HUDEP-2 (cell line): Measurements from ENCODE around the gene AACS.

Source experiments
- DNase-seq, 76 experiments: peaks; one replicate each; lab custom pipeline; 2025; ENCODE audit not compliant: unreplicated experiment in 76 of 76; lab: John Stamatoyannopoulos, UW

AACS gene

DNA sequence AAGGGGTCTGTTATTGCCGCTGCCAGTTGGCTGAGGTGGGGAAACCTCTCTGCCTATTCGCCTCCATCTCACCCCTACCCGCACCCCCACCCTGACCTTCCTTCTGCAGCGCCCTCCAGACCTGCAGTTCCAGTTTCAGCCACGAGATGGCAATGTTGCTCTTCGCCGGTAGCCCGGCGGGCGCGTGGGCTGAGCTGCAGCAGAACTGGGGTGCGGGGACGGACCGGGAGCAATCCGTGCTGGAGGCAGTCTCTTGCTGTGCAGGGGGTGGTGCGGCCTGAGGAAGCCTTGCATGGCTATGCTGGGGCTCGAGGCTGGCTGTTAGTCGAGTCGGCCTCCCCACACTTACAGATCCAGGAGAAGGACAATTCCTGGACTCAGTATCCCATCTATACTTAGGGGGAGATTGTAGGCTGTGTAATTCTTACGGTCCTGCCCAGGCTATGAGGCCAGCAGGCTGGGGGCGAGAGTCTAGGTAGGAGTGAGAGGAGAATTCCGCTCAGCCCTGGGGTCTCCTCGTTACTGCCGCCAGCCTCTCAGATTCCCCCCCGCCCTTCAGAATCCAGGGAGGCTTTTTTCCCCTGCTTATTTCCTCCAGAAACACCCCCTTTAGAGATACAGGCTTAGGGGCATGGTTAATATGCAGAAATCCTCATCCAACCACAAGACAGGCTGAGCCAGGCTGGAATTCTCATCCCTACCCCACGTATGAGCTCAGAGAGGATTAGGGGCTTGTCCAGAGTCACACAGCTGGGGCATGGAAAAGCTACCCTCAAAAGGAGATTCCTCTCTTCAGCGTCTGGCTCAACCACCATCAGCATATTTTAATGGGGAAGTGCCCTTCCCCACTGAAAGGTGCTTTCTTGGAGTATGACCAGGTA lies 118.2 kb downstream of the AACS start:
- peak in 63 of 76 experiments; percentile 4 to 83 (median 50) for DNase-seq

DNA sequence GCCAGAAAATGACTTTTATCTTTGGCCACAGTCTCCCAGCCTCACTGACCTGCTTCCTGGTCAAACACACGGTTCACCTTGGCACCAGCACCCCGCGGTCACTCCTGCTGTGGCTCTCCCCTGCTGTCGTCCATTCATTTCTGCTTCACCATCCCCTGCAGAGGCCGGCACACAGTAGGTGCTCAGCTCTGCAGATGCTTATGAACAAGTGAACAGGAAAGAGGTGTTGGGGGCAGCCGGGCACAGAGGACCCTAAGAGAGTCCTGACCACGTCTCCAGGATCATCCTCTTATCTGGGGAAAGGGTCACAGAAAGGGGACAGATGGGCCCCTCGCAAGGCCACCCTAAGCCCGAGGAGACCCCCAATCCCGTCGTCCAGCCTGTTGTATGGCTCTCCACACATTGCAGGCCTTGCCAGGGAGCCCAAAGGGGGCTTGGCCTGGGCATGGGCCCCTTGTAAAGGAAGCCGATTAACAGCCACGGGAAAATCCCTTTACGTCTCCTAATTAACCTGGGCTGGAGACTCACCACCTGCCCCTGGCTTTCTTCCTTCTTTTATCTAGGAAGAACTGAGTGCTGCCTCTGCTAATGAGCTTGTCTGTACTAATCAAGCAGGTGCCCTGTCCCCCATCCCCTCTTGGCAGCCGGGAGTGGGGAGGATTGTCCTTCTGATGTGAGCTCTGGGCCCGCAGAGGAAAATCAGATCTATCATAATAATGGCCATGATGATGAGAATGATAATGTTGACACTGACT lies 119.2 kb downstream of the AACS start:
- DNase-seq = no peak

DNA sequence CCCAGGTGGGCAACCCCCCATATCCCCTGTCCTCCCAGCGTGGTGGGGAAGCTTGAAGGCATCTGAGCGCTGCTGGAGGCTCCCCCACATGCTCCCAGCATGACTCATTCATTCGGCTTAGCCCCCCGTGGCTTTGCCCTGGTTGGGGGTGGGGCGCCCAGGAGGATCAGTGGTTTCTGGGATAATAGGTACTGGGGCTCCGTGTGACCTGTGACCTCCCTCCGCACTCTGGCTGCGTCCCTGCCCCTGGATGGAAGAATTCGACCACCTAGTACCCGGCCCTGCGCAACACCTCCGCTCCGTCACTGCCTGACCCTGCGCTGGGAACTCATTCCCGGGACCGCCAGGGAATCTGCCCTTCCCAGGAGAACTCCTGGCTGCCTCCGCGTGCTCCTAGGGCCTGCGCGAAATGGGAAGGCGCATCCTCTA lies 120.1 kb downstream of the AACS start:
- no peak for DNase-seq

DNA sequence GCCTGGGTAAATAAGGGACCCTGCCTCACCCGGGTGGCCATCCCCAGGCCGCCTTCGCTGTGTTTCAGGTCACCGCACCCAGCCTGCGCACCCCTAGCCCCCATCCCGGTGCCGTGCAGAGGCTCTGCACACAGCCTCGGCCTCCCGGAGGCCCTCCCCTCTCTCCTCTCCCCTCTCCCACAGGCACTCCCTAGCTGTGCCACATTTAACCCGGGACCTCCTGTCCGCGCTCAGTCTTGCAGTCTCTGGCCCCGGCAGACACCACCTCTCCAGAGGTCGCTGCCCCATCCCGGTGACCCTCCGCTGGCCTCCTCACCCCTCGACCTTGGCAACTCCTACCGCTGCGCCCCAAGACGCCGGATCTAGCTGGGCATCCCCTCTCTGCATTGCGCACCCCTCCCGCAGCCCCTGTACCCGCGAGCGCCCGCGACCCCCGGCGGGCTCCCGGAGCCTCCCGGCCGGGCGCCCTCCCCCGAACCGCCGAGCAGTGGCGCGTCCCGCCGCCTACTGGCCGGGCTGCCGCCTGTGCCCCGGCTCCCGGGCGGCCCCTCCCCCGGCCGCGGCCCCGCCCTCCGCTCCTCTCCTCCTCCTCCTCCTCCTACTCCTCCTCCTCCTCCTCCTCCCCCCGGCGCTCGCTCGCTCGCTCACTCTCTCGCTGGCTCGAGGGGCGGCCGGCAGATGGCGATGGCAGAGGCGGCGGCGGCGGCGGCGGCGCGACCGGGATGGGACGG lies 120.7 kb downstream of the AACS start, which contains the start of gene TMEM132B:
TMEM132B (plus strand) TSS at position 647 of the 731 bp plus-strand sequence.
- peak in 70 of 76 experiments; percentile 4 to 82 (median 65) for DNase-seq

DNA sequence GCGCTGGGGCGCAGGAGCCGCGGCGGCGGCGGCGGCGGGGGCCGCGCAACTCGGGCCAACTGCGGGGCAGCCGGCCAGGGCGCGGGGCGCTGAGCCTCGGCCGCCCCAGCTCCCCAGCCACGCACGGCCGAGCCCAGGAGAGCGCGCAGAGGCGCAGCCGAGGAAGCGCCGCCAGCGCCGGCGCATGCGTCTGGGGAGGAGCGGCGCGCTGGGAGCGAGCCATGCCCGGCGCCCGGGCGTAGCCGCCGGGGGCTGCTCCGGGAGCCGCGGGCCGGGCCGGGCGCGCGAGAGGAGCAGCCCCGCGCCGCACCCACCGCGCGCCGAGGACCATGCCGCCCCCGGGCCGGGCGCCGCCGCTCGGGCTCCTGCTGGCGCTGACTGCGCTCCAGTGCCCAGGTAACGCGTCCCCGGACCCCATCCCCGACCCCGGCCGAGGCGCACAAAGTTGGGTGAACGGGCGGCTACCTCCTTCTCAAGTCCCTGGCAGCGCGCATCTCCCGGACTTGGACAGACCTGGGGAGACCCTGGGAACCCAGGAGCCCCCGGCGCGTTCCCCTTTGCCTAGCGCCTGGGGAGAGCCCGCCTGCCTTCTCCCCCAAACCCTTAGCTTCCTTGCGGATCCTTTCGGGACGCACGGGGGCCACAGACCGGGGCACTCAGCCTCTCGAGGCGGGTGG lies 121.4 kb downstream of the AACS start:
- no peak for DNase-seq

DNA sequence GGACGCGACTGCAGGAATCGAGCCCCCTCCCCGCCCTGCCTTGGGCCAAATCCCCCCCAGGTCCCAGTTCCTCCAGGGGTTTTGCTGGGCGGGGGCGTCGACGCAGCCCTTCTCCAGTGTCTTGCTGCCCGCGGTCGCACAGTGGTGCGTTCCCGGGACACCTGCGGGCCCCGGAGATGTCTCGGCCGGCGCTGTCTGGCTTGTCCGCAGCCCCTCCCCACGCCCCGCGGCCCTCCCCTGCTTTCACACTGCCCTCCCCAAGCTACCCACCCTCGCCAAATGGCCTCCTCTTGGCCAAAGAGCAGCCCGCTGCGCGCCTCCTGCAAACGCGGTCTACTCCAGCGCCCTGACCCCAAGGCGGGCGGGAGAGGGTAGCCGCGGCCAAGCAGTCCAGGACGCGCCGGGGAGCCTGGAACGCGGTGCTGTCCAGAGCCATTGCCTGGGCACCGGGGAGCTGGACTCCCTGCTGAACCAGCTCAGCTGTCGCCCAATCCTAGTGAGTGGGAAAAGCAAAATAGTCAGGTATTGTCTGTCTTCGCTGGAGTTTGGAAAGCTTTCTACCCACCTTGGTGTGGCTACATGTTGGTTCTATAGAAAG lies 122.0 kb downstream of the AACS start:
- DNase-seq = no peak

DNA sequence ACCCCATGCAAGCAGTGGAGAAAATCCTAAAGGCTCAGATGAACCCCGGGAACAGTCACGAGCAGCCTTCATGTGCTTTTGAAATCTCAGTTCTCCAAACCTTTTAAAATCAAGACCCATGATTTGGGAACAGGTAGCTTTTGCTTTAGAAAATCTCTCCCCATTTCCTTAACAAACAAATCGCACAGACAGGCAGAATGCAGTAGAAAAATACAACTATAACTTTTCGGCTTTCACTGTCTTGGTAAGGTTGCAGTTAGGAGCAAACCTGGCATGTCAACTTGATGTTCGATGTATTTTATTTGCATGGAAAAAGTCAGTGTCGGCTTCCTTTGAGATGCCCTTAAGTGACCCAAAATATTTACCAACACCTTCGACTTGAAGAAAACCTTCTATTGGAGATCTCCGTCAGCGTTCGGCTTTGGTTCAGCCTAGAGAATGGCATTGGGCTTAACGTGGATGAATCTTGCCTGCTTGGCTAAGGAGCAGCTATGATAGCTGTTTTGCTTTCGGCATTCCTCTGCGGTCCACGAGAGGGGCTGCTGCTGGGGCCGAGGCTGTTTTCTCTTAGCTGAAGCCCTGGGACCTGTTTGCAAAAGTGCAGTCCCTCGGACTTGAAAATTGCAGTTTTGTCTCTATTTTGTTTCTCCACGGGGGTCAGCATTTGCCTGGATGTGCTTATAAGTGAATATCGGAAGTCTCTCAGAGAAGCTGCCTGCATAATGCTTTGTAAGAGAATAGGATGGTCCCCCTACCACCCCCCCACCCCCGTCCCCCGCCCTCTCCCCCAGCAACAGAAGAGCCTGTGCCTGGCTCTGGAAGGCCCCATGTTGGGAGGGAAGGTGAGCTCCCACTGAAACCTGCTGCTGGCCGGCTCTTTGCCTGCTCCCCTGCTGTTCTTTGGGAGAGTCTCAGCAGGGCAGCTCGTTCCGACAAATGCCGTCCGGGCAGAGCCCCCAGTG lies 122.8 kb downstream of the AACS start:
- DNase-seq = no peak

DNA sequence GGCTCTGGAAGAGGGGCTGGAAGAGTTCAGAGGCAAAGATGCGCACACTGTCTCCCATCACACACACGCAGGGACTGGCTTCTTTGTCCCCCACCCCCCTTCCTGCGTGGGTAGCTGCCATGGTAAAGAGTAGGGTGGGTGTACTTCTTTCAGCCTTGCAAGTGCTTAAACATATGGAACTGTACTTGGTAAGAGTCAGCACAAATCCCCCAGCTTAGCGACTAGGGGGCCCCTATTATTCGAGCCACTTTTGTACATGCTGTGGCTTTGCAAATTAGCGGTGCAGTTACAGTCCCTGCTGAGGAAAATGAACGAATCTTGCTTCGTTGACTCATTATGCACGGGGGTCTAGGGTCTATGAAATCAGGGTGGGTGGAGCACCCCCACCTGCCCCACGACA lies 123.8 kb downstream of the AACS start:
- no peak for DNase-seq

DNA sequence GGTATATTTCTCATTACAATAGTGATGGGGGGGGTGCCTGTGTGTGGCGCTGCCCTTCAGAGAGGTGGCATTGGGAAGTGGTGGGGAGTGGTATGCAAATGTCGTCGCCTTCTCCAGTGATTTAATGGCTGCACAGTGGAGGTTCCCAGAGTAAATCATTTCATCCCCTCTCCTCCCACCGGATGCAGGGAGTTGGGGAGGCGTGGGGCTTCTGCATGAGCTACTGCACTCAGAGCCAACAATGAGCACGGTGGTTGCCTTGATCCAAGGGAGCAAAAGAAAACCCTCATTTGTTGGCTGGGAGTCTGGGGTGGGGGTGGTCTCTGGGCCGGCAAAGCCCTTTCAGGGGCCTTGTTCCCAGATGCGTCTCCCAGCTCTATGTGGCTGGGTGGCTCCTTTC lies 124.3 kb downstream of the AACS start:
- DNase-seq = no peak

DNA sequence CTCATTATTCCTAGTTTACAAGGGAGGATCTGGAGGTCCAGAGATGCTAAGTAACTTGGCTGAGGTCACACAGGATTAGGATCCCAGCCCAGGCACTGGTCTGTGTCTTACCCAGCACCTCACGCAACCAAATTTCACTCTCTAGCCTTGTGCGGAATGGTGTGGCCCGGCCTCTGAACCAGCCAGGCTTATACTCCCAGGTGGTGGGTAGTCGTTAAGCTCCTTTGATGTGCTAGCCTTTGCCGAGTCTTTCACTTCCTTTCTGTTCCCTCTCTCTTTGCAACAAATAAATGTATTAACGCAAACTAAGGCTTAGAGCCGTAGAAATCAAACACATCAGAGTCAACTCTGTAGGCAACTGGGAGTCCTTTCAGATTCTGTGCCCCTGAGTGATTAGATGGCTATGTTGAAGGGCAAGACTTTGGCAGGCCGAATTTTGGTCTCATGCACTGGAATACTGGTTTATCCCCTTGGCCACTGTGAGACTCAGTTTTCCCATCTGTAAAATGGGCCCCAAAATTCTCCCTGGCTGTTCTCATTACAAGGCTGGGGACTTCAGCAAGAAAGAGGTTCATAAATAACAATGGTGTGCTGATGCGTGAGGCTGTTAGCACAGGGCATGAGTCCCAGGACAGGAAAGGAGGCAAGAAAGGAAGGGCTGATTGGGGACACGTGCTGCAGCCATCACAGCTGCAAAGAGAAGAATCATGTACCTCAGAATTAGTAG lies 126.3 kb downstream of the AACS start:
- DNase-seq = no peak

DNA sequence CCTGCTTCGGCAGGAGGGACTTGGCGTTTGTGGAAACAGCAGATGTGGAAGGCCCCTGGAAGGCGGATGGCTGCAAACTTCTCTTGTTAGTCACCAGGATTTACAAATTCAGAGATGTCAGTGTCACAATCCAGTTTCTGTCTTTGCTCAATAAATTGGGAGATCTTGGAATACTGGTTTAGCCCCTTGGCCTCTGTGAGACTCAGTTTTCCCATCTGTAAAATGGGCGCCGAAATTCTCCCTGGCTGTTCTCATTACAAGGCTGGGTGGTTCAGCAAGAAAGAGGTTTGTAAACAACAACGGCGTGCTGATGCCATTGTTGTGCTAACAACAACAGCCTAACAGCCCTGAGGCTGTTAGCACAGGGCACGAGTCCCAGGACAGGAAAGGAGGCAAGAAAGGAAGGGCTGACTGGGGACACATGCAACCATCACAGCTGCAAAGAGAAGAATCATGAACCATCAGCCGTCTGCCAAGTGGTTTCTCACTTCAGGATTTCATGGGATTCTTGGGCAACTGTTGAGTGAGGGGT lies 127.5 kb downstream of the AACS start:
- no peak for DNase-seq
